ENCODE data around the gene KRT3.

DNA sequence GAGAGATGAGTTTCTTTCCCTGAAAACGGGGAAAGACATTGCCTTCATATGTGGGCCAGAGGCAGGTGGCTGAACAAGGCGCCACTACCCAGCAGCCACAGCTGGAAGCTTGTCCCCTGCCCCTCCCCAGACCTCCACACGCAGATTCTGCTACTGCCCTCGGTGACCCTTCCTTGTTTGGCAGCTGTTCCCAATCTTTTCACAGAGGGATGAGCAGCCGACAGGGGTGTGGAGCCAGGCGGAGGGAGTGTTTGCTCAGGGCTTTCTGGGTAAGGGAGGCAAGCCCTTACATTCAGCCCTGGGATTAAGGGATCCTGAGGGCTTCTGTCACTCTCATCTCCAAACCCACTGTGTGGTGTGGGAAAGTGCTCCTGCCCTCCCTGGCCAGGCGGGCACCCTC, 22.5 kb upstream of the KRT3 start:
- TF ChIP-seq CTCF (IDR thresholded peaks at IDR 0.05; ENCODE audit: insufficient read depth, low read depth, low read length), result no peak
- TF ChIP-seq EZH2 (IDR thresholded peaks at IDR 0.05; ENCODE audit: insufficient read depth, low read length), result no peak

Data from astrocyte (in vitro differentiated cells and primary cell).